Lung (tissue), 12 donors: ENCODE results near the gene SURF4. TPM values are rescaled to one million over a fixed set of nuclear protein-coding genes. Genes with fewer than 3 reads are reported as not detected.

Source experiments
- ATAC-seq: fragments of 200-7000 bp; cut with Tn5 transposase; one replicate; pipeline ENCODE4 v1.9.1; 2020; ENCODE audit warnings: moderate number of reproducible peaks; ENCODE audit not compliant: insufficient read depth, low FRiP score
- DNase-seq, 3 donors: peaks; one replicate each; pipeline ENCODE4 v3.0.0-alpha.2; 2013 to 2017
- H3K27ac ChIP-seq, 2 donors: one replicate each; pipeline ENCODE4 v1.5.1; 2013; ENCODE audit warnings: mild to moderate bottlenecking in 2 of 2, moderate library complexity in 2 of 2, control low read depth in 1 of 2, inconsistent platforms in 1 of 2, low read depth in 1 of 2, low read length in 1 of 2
- H3K27me3 ChIP-seq, 3 donors: one replicate each; pipeline ENCODE4 v1.5.1; 2013; ENCODE audit warnings: low read length in 2 of 3; ENCODE audit not compliant: control insufficient read depth in 3 of 3, insufficient read depth in 3 of 3
- H3K36me3 ChIP-seq, 4 donors: one replicate each; pipeline ENCODE4 v1.5.1; 2013; ENCODE audit warnings: low read length in 4 of 4, mild to moderate bottlenecking in 1 of 4, moderate library complexity in 1 of 4; ENCODE audit not compliant: control insufficient read depth in 4 of 4, insufficient read depth in 4 of 4
- H3K4me1 ChIP-seq, 5 donors: one replicate each; pipeline ENCODE4 v1.5.1; 2013; ENCODE audit warnings: low read length in 5 of 5, mild to moderate bottlenecking in 2 of 5, moderate library complexity in 1 of 5; ENCODE audit not compliant: control insufficient read depth in 5 of 5, insufficient read depth in 5 of 5
- H3K4me3 ChIP-seq: one replicate; pipeline ENCODE4 v1.5.1; 2013; ENCODE audit warnings: mild to moderate bottlenecking, control low read depth, moderate library complexity
- H3K9ac ChIP-seq, 2 donors: one replicate each; pipeline ENCODE4 v1.5.1; 2013; ENCODE audit warnings: low read length in 2 of 2, control low read depth in 1 of 2; ENCODE audit not compliant: insufficient read depth in 1 of 2
- H3K9me3 ChIP-seq, 4 donors: one replicate each; pipeline ENCODE4 v1.5.1; 2013; ENCODE audit warnings: low read length in 3 of 4, mild to moderate bottlenecking in 1 of 4, moderate library complexity in 1 of 4; ENCODE audit not compliant: control insufficient read depth in 4 of 4, insufficient read depth in 3 of 4
- WGBS, 2 donors: extraction: QIAGEN DNeasy Blood & Tissue Kit; methylation state at CpG; one replicate each; pipeline ENCODE4 v1.1.7; 2013; 5-methylcytosine and 5-hydroxymethylcytosine counted together
- polyA plus RNA-seq, 2 donors: library from polyadenylated mRNA; stranded (reverse); fragments of 200-250 nt; gene quantifications; one replicate each; pipeline ENCODE4 v1.2.1, GENCODE V29; 2013
- total RNA-seq, 2 donors: library from RNA; depleted of rRNA in 1 of 2; stranded (reverse); fragments of >200 nt in 1 of 2; gene quantifications; one replicate each; pipeline ENCODE4 v1.2.1, GENCODE V29; 2014 to 2021
- TF ChIP-seq, protein P1 (sequence below): IDR thresholded peaks from 2 replicates; pipeline ENCODE4 v1.5.1; 2012; ENCODE audit warnings: mild to moderate bottlenecking; ENCODE audit errors: control extremely low read depth, extremely low read depth
- donor health status: control.
- donor health status: control.
- donor health status: Bipolar disorder and iron deficiency.
- donor health status: healthy.
- donor health status: DM: yes; HTN: yes; CAD: no.

SURF4 gene
- total and polyA plus RNA-seq, 4 donors, result 87.4 to 222 (median 174) TPM

DNA sequence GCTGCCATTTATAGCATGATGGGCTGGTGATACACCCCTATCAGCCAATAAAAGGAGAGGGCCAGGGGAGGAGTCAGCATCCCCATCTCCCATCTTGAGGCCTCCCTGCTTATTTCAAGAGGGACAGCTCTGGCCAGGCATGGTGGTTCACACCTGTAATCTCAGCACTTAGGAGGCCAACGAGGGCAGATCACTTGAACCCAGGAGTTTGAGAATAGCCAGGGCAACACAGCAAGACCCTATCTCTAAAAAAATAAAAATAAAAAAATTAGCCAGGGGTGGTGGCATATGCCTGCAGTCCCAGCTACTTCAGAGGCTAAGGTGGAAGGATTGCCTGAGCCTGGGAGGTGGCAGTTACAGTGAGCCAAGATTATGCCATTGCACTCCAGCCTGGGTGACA is 32.2 kb upstream of the SURF4 start:
- WGBS, 2 donors, result 86 to 92% methylated on average over 1 of the region's 1 CpG
- no peak for ATAC-seq

DNA sequence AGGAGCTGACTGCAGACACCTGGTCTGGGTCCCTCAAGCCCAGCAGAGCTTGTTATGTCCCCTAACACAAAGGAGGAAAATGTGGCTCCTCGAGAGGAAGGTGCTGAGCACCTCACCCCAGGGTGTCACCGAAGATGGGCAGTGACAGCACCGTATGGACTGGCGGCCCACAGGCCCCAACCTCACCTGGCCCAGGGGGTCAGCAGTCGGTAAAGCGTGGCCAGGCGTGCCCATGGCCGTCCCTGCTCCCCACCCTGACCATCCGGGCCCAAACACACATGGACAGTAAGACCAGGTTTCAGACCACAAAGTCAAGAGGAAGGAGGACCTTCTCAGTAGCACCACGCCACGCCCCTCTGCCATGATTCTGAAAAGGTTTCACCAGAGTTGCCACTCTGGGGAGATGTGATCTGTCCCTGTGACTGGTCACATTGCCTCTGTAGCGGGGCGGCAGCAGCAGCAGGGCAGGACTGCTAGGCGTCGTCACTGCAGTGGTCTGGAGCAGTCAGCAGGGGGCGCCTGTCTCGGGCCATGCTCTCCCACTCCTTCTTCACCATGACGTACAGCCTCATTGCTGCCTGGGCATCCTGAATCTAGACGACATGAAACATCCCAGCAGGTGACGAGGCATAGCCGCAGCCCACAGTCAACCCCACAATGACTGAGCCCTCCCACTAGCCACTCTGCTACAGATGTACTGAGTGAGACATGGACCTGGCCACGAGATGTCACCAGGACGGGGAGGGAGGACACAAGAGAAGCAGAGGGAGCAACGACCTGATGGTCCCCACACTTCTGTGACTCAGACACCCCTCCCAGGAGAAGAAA is 30.8 kb upstream of the SURF4 start:
- H3K9me3 ChIP-seq, result no peaks in the 10 kb centered on the region
- peaks cover 4 to 60% (median 20%) of the 10 kb centered on the region in 4 donors for H3K36me3 ChIP-seq

More for the DNA sequence above, 32.2 kb upstream of the SURF4 start:
- H3K4me1 ChIP-seq, result no peaks in the 10 kb centered on the region
- H3K27me3 ChIP-seq, result no peaks in the 10 kb centered on the region
- TF ChIP-seq, protein P1, sequence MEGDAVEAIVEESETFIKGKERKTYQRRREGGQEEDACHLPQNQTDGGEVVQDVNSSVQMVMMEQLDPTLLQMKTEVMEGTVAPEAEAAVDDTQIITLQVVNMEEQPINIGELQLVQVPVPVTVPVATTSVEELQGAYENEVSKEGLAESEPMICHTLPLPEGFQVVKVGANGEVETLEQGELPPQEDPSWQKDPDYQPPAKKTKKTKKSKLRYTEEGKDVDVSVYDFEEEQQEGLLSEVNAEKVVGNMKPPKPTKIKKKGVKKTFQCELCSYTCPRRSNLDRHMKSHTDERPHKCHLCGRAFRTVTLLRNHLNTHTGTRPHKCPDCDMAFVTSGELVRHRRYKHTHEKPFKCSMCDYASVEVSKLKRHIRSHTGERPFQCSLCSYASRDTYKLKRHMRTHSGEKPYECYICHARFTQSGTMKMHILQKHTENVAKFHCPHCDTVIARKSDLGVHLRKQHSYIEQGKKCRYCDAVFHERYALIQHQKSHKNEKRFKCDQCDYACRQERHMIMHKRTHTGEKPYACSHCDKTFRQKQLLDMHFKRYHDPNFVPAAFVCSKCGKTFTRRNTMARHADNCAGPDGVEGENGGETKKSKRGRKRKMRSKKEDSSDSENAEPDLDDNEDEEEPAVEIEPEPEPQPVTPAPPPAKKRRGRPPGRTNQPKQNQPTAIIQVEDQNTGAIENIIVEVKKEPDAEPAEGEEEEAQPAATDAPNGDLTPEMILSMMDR, result no peak
- no peak overlapping the region for H3K9ac ChIP-seq
- peaks cover 4 to 68% (median 22%) of the 10 kb centered on the region in 4 donors for H3K36me3 ChIP-seq
- no peak overlapping the region for H3K27ac ChIP-seq
- no peak overlapping the region for H3K4me3 ChIP-seq
- no peaks in the 10 kb centered on the region for H3K9me3 ChIP-seq
- DNase-seq, result no peak

DNA sequence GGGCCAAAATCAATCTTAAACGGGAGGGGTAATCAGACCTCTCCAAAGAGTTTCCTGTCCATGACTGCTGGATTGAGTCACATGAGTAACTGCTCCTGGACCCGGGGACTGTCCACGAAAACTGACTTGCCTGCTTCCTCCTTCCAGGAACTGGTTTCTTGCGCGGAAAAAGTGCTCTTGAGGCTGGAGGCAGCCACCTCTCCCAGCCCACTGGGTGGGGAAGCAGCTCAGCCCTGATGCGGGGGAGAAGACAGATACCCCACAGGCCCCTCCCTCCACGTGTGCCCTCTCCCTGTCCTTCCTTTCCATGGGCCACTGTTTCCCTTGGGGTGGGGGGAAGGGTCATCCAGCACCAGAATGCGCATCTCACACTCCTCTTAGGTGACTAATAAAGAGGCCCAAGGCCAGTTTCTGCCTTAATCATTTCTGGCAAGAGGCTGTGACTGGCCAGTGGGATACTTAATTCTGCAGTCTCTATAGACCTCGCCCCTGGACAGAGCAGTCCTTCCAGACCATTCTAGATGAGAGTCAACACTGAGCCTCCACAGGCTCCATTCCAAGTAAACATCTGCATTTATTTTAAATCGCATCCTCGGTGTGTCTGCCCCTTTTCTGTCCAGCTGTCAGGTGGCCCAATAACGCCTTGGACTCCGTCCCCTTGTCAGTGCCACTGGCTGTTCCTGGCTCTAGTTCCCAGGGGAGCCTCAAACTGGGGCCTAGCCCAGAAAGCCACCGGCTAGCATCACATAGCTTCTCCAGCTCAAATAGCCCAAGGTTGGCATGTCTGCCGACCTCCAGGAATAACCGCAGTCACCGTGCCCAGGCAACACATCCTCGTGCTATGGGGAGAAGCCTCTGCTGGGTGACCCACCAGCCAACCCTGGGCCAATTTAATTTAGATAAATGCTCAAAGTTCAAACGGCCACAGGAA is 29.9 kb upstream of the SURF4 start:
- TF ChIP-seq, protein P1, result no peak
- H3K9me3 ChIP-seq, result no peaks in the 10 kb centered on the region
- H3K27ac ChIP-seq, result no peak overlapping the region
- 81 to 84% methylated on average over 19 of the region's 19 CpGs for WGBS, 2 donors
- no peak for DNase-seq
- peaks cover 4 to 56% (median 15%) of the 10 kb centered on the region in 4 donors for H3K36me3 ChIP-seq
- ATAC-seq, result no peak
- no peak overlapping the region for H3K9ac ChIP-seq
- no peaks in the 10 kb centered on the region for H3K4me1 ChIP-seq
- no peaks in the 10 kb centered on the region for H3K27me3 ChIP-seq
- H3K4me3 ChIP-seq, result no peak overlapping the region

More for the DNA sequence above, 30.8 kb upstream of the SURF4 start:
- Histone ChIP-seq H3K27me3 (no peaks in the 10 kb centered on the region), H3K27ac (no peak overlapping the region), H3K4me3 (no peak overlapping the region), H3K4me1 (no peaks in the 10 kb centered on the region), H3K9ac (no peak overlapping the region)
- TF ChIP-seq, protein P1, result peak; percentile 86
- 59 to 63% methylated on average over 24 of the region's 24 CpGs for WGBS, 2 donors
- DNase-seq (peak; percentile 69 to 80 (median 73)), ATAC-seq (peak; percentile 76)
